IMR-90 (cell line): Measurements from ENCODE around the gene MYH3. TPM values are rescaled to one million over a fixed set of nuclear protein-coding genes. Genes with fewer than 3 reads are reported as not detected.

Experiments used
- ATAC-seq: fragments of 200-7000 bp; cut with Tn5 transposase; 2 replicates; pipeline ENCODE4 v1.9.1; 2020; ENCODE audit warnings: low read depth, mild to moderate bottlenecking, moderate library complexity
- BruUV-seq: library from RNA; stranded (reverse); fragments of 400-500 nt; replicated peaks from 2 replicates; lab custom pipeline; 2021; lab: Mats Ljungman, UMichigan
- CTCF ChIA-PET: fragments of 300-600 bp; formaldehyde crosslinking; extraction: SDS; loops from one replicate; lab custom pipeline; 2021; ENCODE audit warnings: antibody characterized with exemption; lab: Yijun Ruan, JAX
- POLR2A ChIA-PET: fragments of 300-600 bp; sonication (Branson Sonifier 250); formaldehyde crosslinking; loops from one replicate; lab custom pipeline; 2022; ENCODE audit warnings: antibody characterized with exemption; ENCODE audit not compliant: unreplicated experiment; lab: Charles Lee
- DNase-seq: peaks from one replicate; pipeline ENCODE4 v3.0.0; 2013
- H2AFZ ChIP-seq: replicated peaks from 2 replicates; pipeline ENCODE3; 2013; ENCODE audit warnings: low read length, mild to moderate bottlenecking; ENCODE audit not compliant: poor library complexity
- H2AK5ac ChIP-seq: 2 replicates; pipeline ENCODE4 v1.6.1; 2013; ENCODE audit warnings: low read depth, low read length, inconsistent platforms
- H2AK9ac ChIP-seq: replicated peaks from 2 replicates; pipeline ENCODE3; 2013; ENCODE audit warnings: mild to moderate bottlenecking, low read depth, low read length, moderate library complexity; ENCODE audit not compliant: poor library complexity
- H2BK120ac ChIP-seq: 2 replicates; pipeline ENCODE4 v1.6.1; 2013; ENCODE audit warnings: low read depth, low read length, inconsistent platforms
- H2BK15ac ChIP-seq: 3 replicates; pipeline ENCODE4 v1.6.1; 2013; ENCODE audit warnings: low read depth, low read length, inconsistent platforms
- H2BK20ac ChIP-seq: 2 replicates; pipeline ENCODE4 v1.6.1; 2013; ENCODE audit warnings: low read depth, mild to moderate bottlenecking, inconsistent platforms, low read length, moderate library complexity
- H2BK5ac ChIP-seq: 2 replicates; pipeline ENCODE4 v1.6.1; 2013; ENCODE audit warnings: mild to moderate bottlenecking, low read depth, low read length, inconsistent platforms; ENCODE audit not compliant: poor library complexity, severe bottlenecking
- H3K14ac ChIP-seq: replicated peaks from 2 replicates; pipeline ENCODE4 v1.6.1; 2013; ENCODE audit warnings: low read depth, low read length, inconsistent platforms
- H3K18ac ChIP-seq: 2 replicates; pipeline ENCODE4 v1.6.1; 2013; ENCODE audit warnings: low read depth, low read length, control low read depth
- H3K23ac ChIP-seq: 2 replicates; pipeline ENCODE4 v1.6.1; 2013; ENCODE audit warnings: low read depth, low read length, inconsistent platforms
- H3K27ac ChIP-seq: 2 replicates; pipeline ENCODE4 v1.5.1; 2013; ENCODE audit warnings: mild to moderate bottlenecking, control low read depth, low read length; ENCODE audit not compliant: insufficient read depth
- H3K27me3 ChIP-seq: 2 replicates; pipeline ENCODE4 v1.6.1; 2013; ENCODE audit warnings: low read length; ENCODE audit not compliant: control insufficient read depth, insufficient read depth
- H3K36me3 ChIP-seq: 2 replicates; pipeline ENCODE4 v1.6.1; 2013; ENCODE audit warnings: low read length, mixed read lengths; ENCODE audit not compliant: control insufficient read depth, insufficient read depth
- H3K4ac ChIP-seq: 2 replicates; pipeline ENCODE4 v1.6.1; 2013; ENCODE audit warnings: low read depth, low read length, inconsistent platforms
- H3K4me1 ChIP-seq: 2 replicates; pipeline ENCODE4 v1.6.1; 2013; ENCODE audit warnings: low read length, mixed read lengths; ENCODE audit not compliant: control insufficient read depth, insufficient read depth
- H3K4me2 ChIP-seq: 2 replicates; pipeline ENCODE4 v1.6.1; 2013; ENCODE audit warnings: low read depth, mild to moderate bottlenecking, control low read depth, low read length, moderate library complexity
- H3K4me3 ChIP-seq: 2 replicates; pipeline ENCODE4 v1.5.1; 2013; ENCODE audit warnings: low read depth, mild to moderate bottlenecking, control low read depth, low read length, moderate library complexity; ENCODE audit not compliant: insufficient read depth
- H3K56ac ChIP-seq: 2 replicates; pipeline ENCODE4 v1.6.1; 2013; ENCODE audit warnings: low read length, inconsistent platforms; ENCODE audit not compliant: insufficient read depth; ENCODE audit errors: extremely low read depth
- H3K79me1 ChIP-seq, 2 experiments: 2 replicates each; pipeline ENCODE4 v1.6.1; 2013; ENCODE audit warnings: low read length in 2 of 2, inconsistent platforms in 1 of 2, low read depth in 1 of 2
- H3K9ac ChIP-seq: 2 replicates; pipeline ENCODE4 v1.6.1; 2013; ENCODE audit warnings: low read depth, low read length, control low read depth
- H3K9me1 ChIP-seq: 2 replicates; pipeline ENCODE4 v1.6.1; 2013; ENCODE audit warnings: low read length, inconsistent platforms; ENCODE audit not compliant: insufficient read depth
- H3K9me3 ChIP-seq: 2 replicates; pipeline ENCODE4 v1.6.1; 2013; ENCODE audit warnings: low read length; ENCODE audit not compliant: control insufficient read depth, insufficient read depth
- H4K20me1 ChIP-seq: 2 replicates; pipeline ENCODE4 v1.6.1; 2013; ENCODE audit warnings: low read length, inconsistent platforms; ENCODE audit not compliant: insufficient read depth
- H4K5ac ChIP-seq: 2 replicates; pipeline ENCODE4 v1.6.1; 2013; ENCODE audit warnings: mild to moderate bottlenecking, low read depth, low read length, control low read depth
- H4K8ac ChIP-seq, 2 experiments: 2 replicates each; pipeline ENCODE4 v1.6.1; 2013; ENCODE audit warnings: low read depth in 2 of 2, low read length in 2 of 2, control low read depth in 1 of 2, inconsistent platforms in 1 of 2
- H4K91ac ChIP-seq: 2 replicates; pipeline ENCODE4 v1.6.1; 2013; ENCODE audit warnings: low read depth, low read length, inconsistent platforms; ENCODE audit not compliant: insufficient read depth
- BHLHE40 ChIP-seq: fragments of 150-350 bp; IDR thresholded peaks from 2 replicates; pipeline ENCODE4 v1.6.1; 2016; ENCODE audit warnings: mild to moderate bottlenecking, low read depth, low read length
- CEBPB ChIP-seq: IDR thresholded peaks from 2 replicates; pipeline ENCODE4 v1.6.1; 2012; ENCODE audit warnings: low read depth, low read length, improper control_type of control experiment
- CHD1 ChIP-seq: IDR thresholded peaks from 2 replicates; pipeline ENCODE4 v1.6.1; 2012; ENCODE audit warnings: low read depth, low read length, improper control_type of control experiment
- MAFK ChIP-seq: IDR thresholded peaks from 2 replicates; pipeline ENCODE4 v1.6.1; 2012; ENCODE audit warnings: low read depth, low read length, improper control_type of control experiment
- MAZ ChIP-seq: IDR thresholded peaks from 2 replicates; pipeline ENCODE4 v1.6.1; 2012; ENCODE audit warnings: low read depth, mild to moderate bottlenecking, low read length, improper control_type of control experiment, moderate library complexity, borderline replicate concordance
- MXI1 ChIP-seq: IDR thresholded peaks from 2 replicates; pipeline ENCODE4 v1.6.1; 2012; ENCODE audit warnings: low read depth, mild to moderate bottlenecking, low read length, moderate library complexity, borderline replicate concordance
- NFE2L2 ChIP-seq: fragments of 150-350 bp; IDR thresholded peaks from 2 replicates; pipeline ENCODE4 v1.6.1; 2016; ENCODE audit warnings: low read depth, mild to moderate bottlenecking, low read length
- POLR2A ChIP-seq: IDR thresholded peaks from 2 replicates; pipeline ENCODE4 v1.6.1; 2012; ENCODE audit warnings: mild to moderate bottlenecking, low read depth, low read length
- RAD21 ChIP-seq: IDR thresholded peaks from 2 replicates; pipeline ENCODE4 v1.6.1; 2012; ENCODE audit warnings: low read length, improper control_type of control experiment
- RCOR1 ChIP-seq: IDR thresholded peaks from 2 replicates; pipeline ENCODE4 v1.6.1; 2012; ENCODE audit warnings: mild to moderate bottlenecking, low read length, improper control_type of control experiment; ENCODE audit not compliant: insufficient replicate concordance
- SMC3 ChIP-seq: fragments of 150-350 bp; IDR thresholded peaks from 2 replicates; pipeline ENCODE4 v1.6.1; 2016; ENCODE audit warnings: low read depth, mild to moderate bottlenecking, antibody characterized with exemption, low read length, moderate library complexity
- USF2 ChIP-seq: fragments of 150-350 bp; IDR thresholded peaks from 2 replicates; pipeline ENCODE4 v1.6.1; 2017; ENCODE audit warnings: mild to moderate bottlenecking, antibody characterized with exemption, low read length, low read depth
- WGBS, 2 experiments: methylation state at CpG; one replicate each; pipeline versions ENCODE4 v1.1.5 to v1.1.7; 2013; ENCODE audit warnings: missing lambda C conversion rate in 2 of 2; ENCODE audit not compliant: insufficient read length in 1 of 2; ENCODE audit errors: extremely low coverage in 2 of 2; 5-methylcytosine and 5-hydroxymethylcytosine counted together
- dilution Hi-C: fragments of 300-500 bp; cut with HindIII; formaldehyde crosslinking; loops from one replicate; pipeline ENCODE4 v1.14.3; 2018; ENCODE audit warnings: low sequenced_read_pairs; ENCODE audit not compliant: unreplicated experiment
- in situ Hi-C: fragments of 300-500 bp; cut with MboI; formaldehyde crosslinking; loops from 3 replicates; pipeline ENCODE4 v1.14.3; 2019; ENCODE audit warnings: low sequenced_read_pairs, inconsistent platforms, mixed read lengths
- intact Hi-C: fragments of 100-400 bp; cut with micrococcal nuclease; formaldehyde crosslinking; loops from 2 replicates; pipeline ENCODE4 v1.10.0; 2022
- polyA plus RNA-seq, 3 experiments: library from polyadenylated mRNA; depleted of rRNA; stranded (reverse); fragments of >200 nt; gene quantifications; 2 replicates each; pipeline ENCODE4 v1.2.3, GENCODE V29; 2012; ENCODE audit warnings: low replicate concordance in 1 of 3
- total RNA-seq: library from RNA; depleted of rRNA; stranded (reverse); fragments of >200 nt; gene quantifications from 2 replicates; pipeline ENCODE4 v1.2.3, GENCODE V29; 2012

Gene MYH3
- total and polyA plus RNA-seq, 2 of the 4 experiments (the other 2 are of a cell fraction) = 0.54 to 0.63 TPM

DNA sequence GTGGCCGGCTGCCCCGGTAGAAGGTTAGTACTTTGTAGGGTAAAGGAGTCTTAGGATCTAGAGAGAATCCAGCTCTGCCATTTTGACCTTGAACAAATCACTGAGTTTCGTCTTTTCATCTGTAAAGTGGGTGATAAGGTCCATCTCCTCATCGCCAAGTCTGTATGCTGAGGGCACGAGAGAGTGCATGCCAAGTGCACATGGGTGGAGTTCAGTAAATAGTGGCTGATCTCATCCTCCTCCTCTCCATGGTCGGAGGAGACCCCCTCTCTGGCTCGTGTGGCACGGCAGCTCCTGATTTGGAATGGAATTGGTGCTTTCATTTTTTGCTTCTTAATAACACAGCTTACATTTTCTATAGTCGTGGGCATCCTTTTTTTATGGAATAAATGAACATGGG lies 30.7 kb downstream of the MYH3 start:
- Histone ChIP-seq H3K14ac (no peak overlapping the region), H4K8ac (no peak overlapping the region), H4K91ac (no peak overlapping the region), H4K20me1 (no peaks in the 10 kb centered on the region), H3K27ac (no peak overlapping the region), H2BK15ac (no peak overlapping the region), H2AK9ac (no peak overlapping the region), H3K9me1 (peaks cover 3% of the 10 kb centered on the region; the same call in 1 of the 2 replicates), H2BK120ac (no peak overlapping the region), H4K5ac (no peak overlapping the region), H2AFZ (no peak overlapping the region), H3K27me3 (no peaks in the 10 kb centered on the region), H3K23ac (no peak overlapping the region), H3K36me3 (no peaks in the 10 kb centered on the region), H2BK20ac (no peak overlapping the region), H3K18ac (no peak overlapping the region), H3K56ac (no peak overlapping the region), H3K4me2 (no peak overlapping the region), H3K9me3 (no peaks in the 10 kb centered on the region), H3K9ac (no peak overlapping the region), H3K4me3 (no peak overlapping the region), H3K4ac (no peak overlapping the region), H2BK5ac (no peak overlapping the region), H3K4me1 (no peaks in the 10 kb centered on the region), H3K79me1 (no peaks in the 10 kb centered on the region), H2AK5ac (no peak overlapping the region)
- ChIA-PET POLR2A (no interaction called here), CTCF (interaction anchor here (1.0 kb wide), 1 partner anchor 8 kb away, joined by 4 read pairs; no protein-coding TSS in a partner anchor)
- ATAC-seq (no peak), DNase-seq (no peak)
- no CpG with 5 or more reads among the region's 9 CpGs for WGBS, 2 experiments
- no TSS peak for BruUV-seq
- intact Hi-C loops = no loop called here
- in situ Hi-C loops = no loop called here
- dilution Hi-C loops = no loop called here
- TF ChIP-seq MAZ = no peak
- TF ChIP-seq BHLHE40 = no peak
- no peak for TF ChIP-seq CEBPB
- no peak for TF ChIP-seq MXI1
- no peak for TF ChIP-seq MAFK
- no peak for TF ChIP-seq CHD1
- TF ChIP-seq RAD21 = no peak
- TF ChIP-seq RCOR1 = no peak
- no peak for TF ChIP-seq SMC3
- no peak for TF ChIP-seq NFE2L2
- no peak for TF ChIP-seq USF2
- no peak for TF ChIP-seq POLR2A
